Panc1 (cell line): ENCODE results near the gene KCNE4. TPM values are rescaled to one million over a fixed set of nuclear protein-coding genes. Genes with fewer than 3 reads are reported as not detected.

Experiments
- ATAC-seq: fragments of 200-7000 bp; cut with Tn5 transposase; 2 replicates; pipeline ENCODE4 v1.9.1; 2020; ENCODE audit warnings: mild to moderate bottlenecking, moderate library complexity
- BruUV-seq: library from RNA; stranded (reverse); fragments of 400-500 nt; replicated peaks from 2 replicates; lab custom pipeline; 2021; lab: Mats Ljungman, UMichigan
- CTCF ChIA-PET: fragments of 300-600 bp; sonication (Branson Sonifier 250); formaldehyde crosslinking; loops from one replicate; lab custom pipeline; 2022; ENCODE audit warnings: antibody characterized with exemption; lab: Charles Lee
- POLR2A ChIA-PET: fragments of 300-600 bp; sonication (Branson Sonifier 250); formaldehyde crosslinking; loops from one replicate; lab custom pipeline; 2022; ENCODE audit warnings: antibody characterized with exemption; lab: Charles Lee
- DNase-seq: peaks from one replicate; pipeline ENCODE4 v3.0.0-alpha.2; 2010; ENCODE audit warnings: low read depth, low spot score
- H3K27ac ChIP-seq: 2 replicates; pipeline ENCODE4 v1.5.1; 2011; ENCODE audit warnings: mild to moderate bottlenecking, low read length, inconsistent platforms
- H3K27me3 ChIP-seq: fragments of 200-500 bp; sonication (Bioruptor generic); 2 replicates; pipeline ENCODE4 v1.6.0; 2014; ENCODE audit warnings: low read length, inconsistent platforms; ENCODE audit not compliant: control insufficient read depth, insufficient read depth
- H3K36me3 ChIP-seq: fragments of 200-500 bp; sonication (Bioruptor generic); 2 replicates; pipeline ENCODE4 v1.5.1; 2014; ENCODE audit warnings: inconsistent platforms, mild to moderate bottlenecking, low read length, moderate library complexity; ENCODE audit not compliant: control insufficient read depth, insufficient read depth
- H3K4me1 ChIP-seq: 2 replicates; pipeline ENCODE4 v1.5.1; 2011; ENCODE audit warnings: inconsistent platforms, mild to moderate bottlenecking, low read length, moderate library complexity; ENCODE audit not compliant: control insufficient read depth, insufficient read depth
- H3K4me3 ChIP-seq, 2 experiments: 2 replicates each; pipeline ENCODE4 v1.5.1; 2011 to 2012; ENCODE audit warnings: low read depth in 2 of 2, low read length in 2 of 2, mild to moderate bottlenecking in 2 of 2, inconsistent platforms in 1 of 2, moderate library complexity in 1 of 2
- H3K9me3 ChIP-seq: fragments of 200-500 bp; sonication (Bioruptor generic); 2 replicates; pipeline ENCODE4 v1.5.1; 2014; ENCODE audit warnings: low read depth, mild to moderate bottlenecking, inconsistent platforms, low read length, moderate library complexity; ENCODE audit not compliant: control insufficient read depth, insufficient read depth
- CTCF ChIP-seq: fragments of 450-650 bp; IDR thresholded peaks from 2 replicates; pipeline ENCODE4 v1.5.1; 2017; ENCODE audit warnings: mild to moderate bottlenecking
- POLR2AphosphoS5 ChIP-seq: IDR thresholded peaks from 2 replicates; pipeline ENCODE4 v1.6.1; 2012; ENCODE audit warnings: mild to moderate bottlenecking, low read depth, low read length, moderate library complexity
- SIN3A ChIP-seq: IDR thresholded peaks from 2 replicates; pipeline ENCODE4 v1.6.1; 2012; ENCODE audit warnings: low read depth, mild to moderate bottlenecking, low read length, moderate library complexity, borderline replicate concordance; ENCODE audit not compliant: insufficient read depth
- TCF7L2 ChIP-seq: IDR thresholded peaks from 2 replicates; pipeline ENCODE4 v1.6.1; 2011; ENCODE audit warnings: mild to moderate bottlenecking, low read depth, low read length, inconsistent platforms
- in situ Hi-C: cut with HindIII; loops from 2 replicates; pipeline ENCODE4 v1.10.0; 2016; ENCODE audit warnings: low sequenced_read_pairs, low pct_unique_long_range_greater_than_20kb
- intact Hi-C: fragments of 100-400 bp; cut with micrococcal nuclease; formaldehyde crosslinking; loops from one replicate; pipeline ENCODE4 v1.10.0; 2022; ENCODE audit not compliant: unreplicated experiment
- total RNA-seq: library from RNA; stranded (reverse); gene quantifications from one replicate; pipeline ENCODE4 v1.2.1, GENCODE V29; 2021; ENCODE audit not compliant: unreplicated experiment
- TF ChIP-seq, protein P1 (sequence below), 2 experiments: IDR thresholded peaks; 2 replicates each; pipeline ENCODE4 v1.6.1; 2011 to 2012; ENCODE audit warnings: low read depth in 2 of 2, control low read depth in 1 of 2, low read length in 1 of 2, mild to moderate bottlenecking in 1 of 2, moderate library complexity in 1 of 2; ENCODE audit not compliant: insufficient read depth in 1 of 2

The KCNE4 gene
- total RNA-seq, 1 experiment from 2014 or later: 0.21 TPM

- Histone ChIP-seq H3K27ac (no peak overlapping the region), H3K27me3 (no peaks in the 10 kb centered on the region; the same call in 1 of the 2 replicates), H3K36me3 (no peaks in the 10 kb centered on the region), H3K4me3 (no peak overlapping the region), H3K9me3 (no peaks in the 10 kb centered on the region), H3K4me1 (no peaks in the 10 kb centered on the region)
- ChIA-PET POLR2A (no interaction called here), CTCF (no interaction called here)
- in situ Hi-C loops (no loop called here), intact Hi-C loops (no loop called here)
- ATAC-seq (no peak), DNase-seq (no peak)
- TF ChIP-seq, protein P1, sequence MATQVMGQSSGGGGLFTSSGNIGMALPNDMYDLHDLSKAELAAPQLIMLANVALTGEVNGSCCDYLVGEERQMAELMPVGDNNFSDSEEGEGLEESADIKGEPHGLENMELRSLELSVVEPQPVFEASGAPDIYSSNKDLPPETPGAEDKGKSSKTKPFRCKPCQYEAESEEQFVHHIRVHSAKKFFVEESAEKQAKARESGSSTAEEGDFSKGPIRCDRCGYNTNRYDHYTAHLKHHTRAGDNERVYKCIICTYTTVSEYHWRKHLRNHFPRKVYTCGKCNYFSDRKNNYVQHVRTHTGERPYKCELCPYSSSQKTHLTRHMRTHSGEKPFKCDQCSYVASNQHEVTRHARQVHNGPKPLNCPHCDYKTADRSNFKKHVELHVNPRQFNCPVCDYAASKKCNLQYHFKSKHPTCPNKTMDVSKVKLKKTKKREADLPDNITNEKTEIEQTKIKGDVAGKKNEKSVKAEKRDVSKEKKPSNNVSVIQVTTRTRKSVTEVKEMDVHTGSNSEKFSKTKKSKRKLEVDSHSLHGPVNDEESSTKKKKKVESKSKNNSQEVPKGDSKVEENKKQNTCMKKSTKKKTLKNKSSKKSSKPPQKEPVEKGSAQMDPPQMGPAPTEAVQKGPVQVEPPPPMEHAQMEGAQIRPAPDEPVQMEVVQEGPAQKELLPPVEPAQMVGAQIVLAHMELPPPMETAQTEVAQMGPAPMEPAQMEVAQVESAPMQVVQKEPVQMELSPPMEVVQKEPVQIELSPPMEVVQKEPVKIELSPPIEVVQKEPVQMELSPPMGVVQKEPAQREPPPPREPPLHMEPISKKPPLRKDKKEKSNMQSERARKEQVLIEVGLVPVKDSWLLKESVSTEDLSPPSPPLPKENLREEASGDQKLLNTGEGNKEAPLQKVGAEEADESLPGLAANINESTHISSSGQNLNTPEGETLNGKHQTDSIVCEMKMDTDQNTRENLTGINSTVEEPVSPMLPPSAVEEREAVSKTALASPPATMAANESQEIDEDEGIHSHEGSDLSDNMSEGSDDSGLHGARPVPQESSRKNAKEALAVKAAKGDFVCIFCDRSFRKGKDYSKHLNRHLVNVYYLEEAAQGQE (IDR thresholded peaks at IDR 0.05; ENCODE audit: insufficient read depth in 1 of 2, low read depth in 2 of 2, low read length in 1 of 2): no peak
- no peak for TF ChIP-seq TCF7L2
- TF ChIP-seq POLR2AphosphoS5: no peak
- no peak for TF ChIP-seq CTCF
- TF ChIP-seq SIN3A: no peak
- BruUV-seq: no TSS peak
Observed at GRCh38 chr2:223072826-223073225, 20.8 kb downstream of the KCNE4 start.

GRCh38 chr2:223075301-223076270 lies 23.6 kb downstream of the KCNE4 start:
- no TSS peak for BruUV-seq
- TF ChIP-seq POLR2AphosphoS5 (no peak), CTCF (no peak), TCF7L2 (no peak), SIN3A (no peak)
- TF ChIP-seq, protein P1 (IDR thresholded peaks at IDR 0.05; ENCODE audit: insufficient read depth in 1 of 2, low read depth in 2 of 2, low read length in 1 of 2): no peak
- no peaks in the 10 kb centered on the region for H3K36me3 ChIP-seq
- no peaks in the 10 kb centered on the region for H3K4me1 ChIP-seq
- no peaks in the 10 kb centered on the region for H3K9me3 ChIP-seq
- H3K4me3 ChIP-seq: no peak overlapping the region
- ChIA-PET CTCF (no interaction called here), POLR2A (no interaction called here)
- no peak overlapping the region for H3K27ac ChIP-seq
- in situ Hi-C loops: no loop called here
- intact Hi-C loops: no loop called here
- no peaks in the 10 kb centered on the region for H3K27me3 ChIP-seq
- DNase-seq (no peak), ATAC-seq (no peak)
